NOMO-1 treated with dmso at 0.1 percent for 144 hours (cell line): ENCODE data around the gene GJC1.
A peak's percentile ranks its signal among the peaks of the same experiment; 100 is the strongest.

Source experiments
- DNase-seq: peaks from one replicate; lab custom pipeline; 2025; ENCODE audit not compliant: unreplicated experiment; lab: John Stamatoyannopoulos, UW

GJC1 gene

DNA sequence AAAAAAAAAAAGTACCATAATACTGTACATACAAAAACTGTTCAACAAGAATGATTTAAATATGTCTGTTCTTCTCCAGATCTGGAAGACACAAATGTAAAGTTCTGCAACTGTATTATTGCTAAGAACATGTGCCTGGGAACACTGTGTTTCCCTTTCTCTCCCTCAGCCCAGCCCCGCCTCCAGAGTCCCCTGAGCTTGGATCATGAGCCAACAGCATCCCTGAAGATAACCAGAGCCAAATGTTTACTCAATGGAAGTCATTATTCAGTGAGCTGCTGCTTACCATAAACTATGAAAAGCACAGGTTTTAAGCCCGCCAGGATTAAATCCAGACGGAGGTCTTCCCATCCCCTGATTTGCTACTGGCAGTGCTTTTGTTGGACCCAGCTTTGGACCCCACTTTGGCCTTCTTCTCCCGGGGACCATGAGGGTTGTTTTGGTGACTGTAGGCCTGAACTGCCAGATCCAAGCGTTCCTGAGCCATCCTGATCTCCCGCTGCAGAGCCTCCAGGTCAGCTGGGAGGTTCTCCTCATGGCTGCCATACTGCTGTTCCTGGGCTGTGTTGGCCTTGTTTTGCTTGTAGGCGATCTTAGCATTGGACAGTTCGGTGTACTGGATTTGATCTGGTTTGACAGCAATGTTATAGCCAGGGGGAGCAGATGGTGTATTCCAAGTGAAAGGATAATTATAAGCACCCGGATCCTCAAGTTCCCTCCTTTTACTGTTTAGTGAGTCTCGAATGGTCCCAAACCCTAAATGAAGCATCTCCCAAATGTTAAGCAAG, 25.6 kb downstream of the GJC1 start:
- no peak for DNase-seq

GRCh38 chr17:44801880-44802279, 28.2 kb downstream of the GJC1 start:
- no peak for DNase-seq

- no peak for DNase-seq
Measured at GRCh38 chr17:44798356-44798755, 31.7 kb downstream of the GJC1 start.

DNA sequence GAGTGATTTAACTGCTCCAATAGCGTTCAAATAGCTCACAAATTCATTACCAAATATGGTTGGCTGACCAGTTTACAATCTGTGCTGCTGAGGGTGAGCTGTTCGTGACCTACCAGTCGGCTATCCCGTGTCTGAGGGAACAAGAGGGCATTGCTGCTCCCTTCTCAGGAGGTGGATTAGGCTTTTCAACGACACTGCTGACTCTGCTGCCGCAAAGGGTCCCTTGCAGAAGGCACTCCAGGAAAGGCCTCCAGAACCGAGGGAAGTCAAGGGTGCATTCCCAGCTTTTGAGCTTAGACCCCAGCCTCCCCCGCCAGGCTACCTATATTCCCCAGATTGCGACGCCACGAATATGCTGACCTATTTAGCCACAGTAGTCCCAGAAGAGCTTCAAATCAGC, 32.3 kb downstream of the GJC1 start:
- DNase-seq = no peak

DNA sequence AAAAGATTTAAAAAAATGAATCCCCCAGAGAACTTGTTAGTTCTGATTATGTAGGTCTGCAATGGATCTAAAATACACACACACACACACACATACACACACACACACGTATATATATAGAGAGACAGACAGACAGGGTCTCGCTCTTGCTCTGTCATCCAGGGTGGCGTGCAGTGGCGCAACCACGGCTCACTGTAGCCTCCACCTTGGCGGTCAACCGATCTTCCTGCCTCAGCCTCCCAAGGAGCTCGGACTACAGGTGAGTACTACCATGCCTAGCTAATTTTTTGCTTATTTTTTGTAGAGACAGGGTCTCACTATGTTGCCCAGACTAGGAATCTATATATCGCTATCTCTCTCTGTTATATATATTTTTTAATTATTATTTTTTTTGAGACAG, 33.4 kb downstream of the GJC1 start:
- no peak for DNase-seq

DNA sequence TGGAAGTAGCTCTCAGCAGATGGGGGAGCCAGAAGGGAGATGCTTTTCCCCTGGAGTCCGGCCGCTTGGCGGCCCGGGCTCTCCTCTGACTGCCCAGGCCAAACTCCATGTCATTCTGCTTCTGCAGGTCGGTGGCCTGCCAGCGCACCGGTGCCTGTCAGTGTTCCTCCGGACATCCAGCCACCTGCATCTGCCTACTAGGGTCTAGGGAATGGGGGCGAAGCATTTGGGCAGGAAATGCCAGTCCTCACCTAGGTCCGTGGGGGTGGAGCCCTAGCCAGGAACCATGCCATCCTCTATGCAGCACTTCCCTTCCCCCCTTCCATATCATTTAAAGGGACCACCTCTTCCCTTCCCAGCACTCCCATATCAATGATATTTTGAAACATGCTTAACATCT, 34.2 kb downstream of the GJC1 start:
- DNase-seq = no peak

DNA sequence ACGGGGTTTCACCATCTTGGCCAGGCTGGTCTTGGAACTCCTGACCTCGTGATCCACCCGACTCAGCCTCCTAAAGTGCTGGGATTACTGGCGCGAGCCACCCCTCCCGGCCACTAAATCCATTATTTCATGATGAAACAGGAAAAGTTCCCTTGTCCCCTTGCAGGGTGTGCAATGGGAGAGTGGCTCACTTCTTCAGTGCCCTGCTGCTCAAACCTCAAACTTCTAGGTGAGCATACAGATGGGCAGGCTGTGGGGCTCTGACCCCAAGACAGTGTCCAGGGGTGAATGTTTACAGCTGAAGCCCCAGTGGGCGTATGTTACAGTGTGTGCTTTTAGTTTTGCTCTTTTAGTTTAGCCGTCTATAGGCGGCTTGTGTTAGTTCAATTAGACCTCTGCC, 34.7 kb downstream of the GJC1 start:
- no peak for DNase-seq

GRCh38 chr17:44794851-44795413, 35.2 kb downstream of the GJC1 start:
- peak; percentile 39 for DNase-seq

- DNase-seq = no peak
Measured at GRCh38 chr17:44793885-44794842, 35.9 kb downstream of the GJC1 start.

DNA sequence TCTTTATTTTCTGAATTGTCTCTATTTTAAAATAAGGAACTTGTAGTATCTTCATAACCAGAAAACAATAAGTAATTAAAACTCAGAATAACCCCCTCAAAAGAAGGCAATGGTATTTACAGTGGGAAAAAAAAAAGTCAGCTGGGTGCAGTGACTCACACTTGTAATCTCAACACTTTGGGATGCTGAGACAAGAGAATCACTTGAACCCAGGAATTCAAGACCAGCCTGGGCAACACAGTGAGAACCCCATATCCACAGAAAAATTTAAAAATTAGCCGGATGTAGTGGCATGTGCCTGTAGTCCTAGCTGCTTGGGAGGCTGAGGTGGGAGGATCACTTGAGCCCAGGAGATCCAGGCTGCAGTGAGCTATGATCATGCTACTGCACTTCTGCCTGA, 37.8 kb downstream of the GJC1 start:
- no peak for DNase-seq

- DNase-seq = no peak
Measured at GRCh38 chr17:44788139-44788538, 41.9 kb downstream of the GJC1 start.

GRCh38 chr17:44787271-44787940, 42.7 kb downstream of the GJC1 start:
- no peak for DNase-seq

DNA sequence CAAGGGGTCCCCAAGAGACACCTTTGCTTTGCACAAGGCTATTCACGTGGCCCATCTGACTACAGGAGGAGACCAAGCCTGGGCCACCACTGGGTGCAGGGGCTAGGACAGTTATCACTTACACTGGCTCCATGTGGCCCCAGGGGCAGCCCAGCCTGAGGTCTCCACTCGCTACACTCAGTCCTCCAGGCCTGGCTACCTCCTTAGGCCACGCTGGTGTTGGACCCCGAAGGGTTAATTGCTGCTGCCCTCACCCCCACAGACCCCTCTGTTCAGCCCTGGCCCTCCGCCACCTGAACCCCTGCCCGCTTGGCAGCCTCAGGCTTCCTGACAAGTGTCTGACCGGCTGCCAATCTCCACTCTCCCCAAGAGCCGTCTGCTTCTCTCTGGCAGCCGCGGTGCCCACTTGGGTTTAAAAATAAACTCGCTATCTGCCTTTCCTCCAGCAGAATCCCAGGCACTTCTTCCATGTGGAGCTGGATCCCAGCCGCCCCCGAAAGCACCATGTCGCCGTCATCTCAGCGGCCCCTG, 43.5 kb downstream of the GJC1 start:
- DNase-seq = no peak

GRCh38 chr17:44785921-44786320, 44.2 kb downstream of the GJC1 start:
- no peak for DNase-seq

- DNase-seq = no peak
Measured at GRCh38 chr17:44782326-44782850, 47.7 kb downstream of the GJC1 start.

DNA sequence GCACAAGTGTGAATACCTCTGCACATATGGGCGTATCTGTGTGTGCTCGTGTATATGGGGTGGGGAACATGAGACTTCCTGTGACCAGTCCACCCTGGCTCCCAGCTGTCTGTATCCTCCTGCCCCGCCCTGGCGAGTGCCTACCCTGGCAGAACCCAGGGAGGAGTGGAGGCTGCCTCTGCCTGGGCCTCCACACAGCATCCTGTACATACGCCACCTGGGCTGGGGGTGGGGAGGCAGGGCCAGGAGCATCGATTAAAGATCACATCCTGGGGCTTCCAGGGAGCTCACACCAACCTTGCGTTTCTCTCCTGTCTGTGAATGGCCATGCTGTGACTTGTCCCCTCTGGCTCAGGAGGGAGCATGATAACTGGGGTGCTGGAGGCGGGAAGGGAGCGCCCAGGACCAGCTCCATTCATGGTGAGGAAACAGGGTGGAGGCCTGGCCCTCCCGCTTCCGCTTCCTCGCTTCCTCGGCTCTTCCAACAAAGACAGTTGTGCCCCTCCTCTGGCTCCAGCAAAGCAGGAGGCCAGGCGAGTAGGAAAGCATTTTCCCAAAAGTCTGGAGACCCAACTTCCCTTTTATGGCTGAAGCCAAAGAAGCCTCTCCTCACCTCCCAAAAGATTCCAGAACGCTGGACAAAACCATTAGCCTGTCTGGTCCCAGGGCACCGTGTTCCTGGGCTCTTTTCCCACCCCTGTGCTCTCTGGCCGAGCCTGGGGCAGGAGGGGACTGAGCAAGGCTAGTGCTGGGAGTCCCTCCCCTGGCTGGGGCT, 48.3 kb downstream of the GJC1 start:
- DNase-seq = no peak

DNA sequence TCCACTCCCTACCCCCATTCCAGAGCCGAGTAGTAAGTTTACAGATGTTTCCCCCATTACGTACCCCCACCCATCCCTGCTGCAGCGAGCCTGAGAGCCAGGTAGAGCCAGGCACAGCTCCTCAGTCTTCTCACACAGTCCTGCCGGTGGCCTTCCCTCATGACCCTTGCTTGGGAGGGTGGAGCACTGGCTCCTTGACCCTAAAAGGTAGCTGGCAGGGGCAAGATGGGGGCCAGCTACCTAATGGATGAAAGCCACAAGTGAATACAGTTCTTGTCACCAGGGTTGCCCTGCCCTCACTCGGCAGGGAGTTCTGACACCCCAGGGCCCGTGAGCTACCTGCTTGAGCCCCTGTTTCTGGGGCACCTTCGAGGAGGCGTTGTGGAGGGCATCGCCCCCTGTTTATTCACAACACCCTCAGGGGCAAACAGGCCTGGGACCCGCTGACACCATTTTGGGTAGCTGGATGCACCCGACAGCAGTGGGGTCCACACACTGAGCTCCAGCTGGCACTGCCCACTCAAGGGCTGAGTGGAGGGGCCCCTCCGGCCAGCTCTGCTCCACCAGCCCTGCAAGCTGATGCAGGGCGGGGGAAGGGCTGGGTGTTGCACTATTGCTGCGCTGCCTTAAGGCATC, 49.1 kb downstream of the GJC1 start:
- no peak for DNase-seq

DNA sequence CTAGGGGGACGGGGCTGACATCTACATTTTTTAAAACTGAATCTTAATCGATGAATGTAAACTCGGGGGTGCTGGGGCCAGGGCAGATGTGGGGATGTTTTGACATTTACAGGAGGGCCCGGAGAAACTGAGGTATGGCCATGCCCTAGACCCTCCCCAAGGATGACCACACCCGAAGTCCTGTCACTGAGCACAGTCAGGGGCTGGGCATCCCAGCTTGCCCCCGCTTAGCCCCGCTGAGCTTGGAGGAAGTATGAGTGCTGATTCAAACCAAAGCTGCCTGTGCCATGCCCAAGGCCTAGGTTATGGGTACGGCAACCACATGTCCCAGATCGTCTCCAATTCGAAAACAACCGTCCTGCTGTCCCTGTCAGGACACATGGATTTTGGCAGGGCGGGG, 49.9 kb downstream of the GJC1 start:
- no peak for DNase-seq

DNA sequence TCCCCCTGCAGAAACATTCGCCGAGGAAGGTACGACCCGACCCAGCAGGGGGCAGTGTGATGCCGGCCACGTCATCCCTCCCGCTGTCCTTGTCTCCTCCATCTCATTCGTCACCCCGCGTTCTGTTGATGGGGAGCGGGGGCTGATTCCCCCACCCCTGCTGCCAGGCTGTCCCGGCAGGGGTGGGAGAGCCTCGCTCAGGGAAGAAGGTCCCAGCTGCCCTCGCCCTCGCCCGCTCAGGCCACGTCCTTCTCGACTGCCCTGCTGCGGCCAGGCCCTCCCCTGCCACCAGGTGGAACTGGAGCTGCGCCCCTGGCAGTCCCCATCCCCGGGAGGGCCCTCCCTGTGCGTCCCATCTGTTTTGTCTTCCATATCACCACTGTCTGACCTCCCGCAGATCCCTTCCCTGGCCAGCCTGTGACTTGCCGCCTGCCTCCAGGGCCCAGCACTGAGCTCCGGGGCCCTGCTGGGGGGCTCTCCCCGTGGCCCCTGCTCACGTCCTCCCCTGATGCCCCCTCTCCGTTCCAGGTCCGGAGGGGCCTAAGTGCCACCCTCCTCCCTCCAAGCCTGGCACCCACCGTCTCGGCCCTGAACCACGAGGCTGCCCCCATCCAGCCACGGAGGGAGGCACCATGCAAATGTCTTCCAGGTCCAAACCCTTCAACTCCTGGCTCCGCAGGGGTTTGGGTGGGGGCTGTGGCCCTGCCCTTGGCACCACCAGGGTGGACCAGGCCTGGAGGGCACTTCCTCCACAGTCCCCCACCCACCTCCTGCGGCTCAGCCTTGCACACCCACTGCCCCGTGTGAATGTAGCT, 50.7 kb downstream of the GJC1 start:
- peak; percentile 57 for DNase-seq
